ENCODE measurements around the gene MAPK8IP1.

Gene MAPK8IP1

DNA sequence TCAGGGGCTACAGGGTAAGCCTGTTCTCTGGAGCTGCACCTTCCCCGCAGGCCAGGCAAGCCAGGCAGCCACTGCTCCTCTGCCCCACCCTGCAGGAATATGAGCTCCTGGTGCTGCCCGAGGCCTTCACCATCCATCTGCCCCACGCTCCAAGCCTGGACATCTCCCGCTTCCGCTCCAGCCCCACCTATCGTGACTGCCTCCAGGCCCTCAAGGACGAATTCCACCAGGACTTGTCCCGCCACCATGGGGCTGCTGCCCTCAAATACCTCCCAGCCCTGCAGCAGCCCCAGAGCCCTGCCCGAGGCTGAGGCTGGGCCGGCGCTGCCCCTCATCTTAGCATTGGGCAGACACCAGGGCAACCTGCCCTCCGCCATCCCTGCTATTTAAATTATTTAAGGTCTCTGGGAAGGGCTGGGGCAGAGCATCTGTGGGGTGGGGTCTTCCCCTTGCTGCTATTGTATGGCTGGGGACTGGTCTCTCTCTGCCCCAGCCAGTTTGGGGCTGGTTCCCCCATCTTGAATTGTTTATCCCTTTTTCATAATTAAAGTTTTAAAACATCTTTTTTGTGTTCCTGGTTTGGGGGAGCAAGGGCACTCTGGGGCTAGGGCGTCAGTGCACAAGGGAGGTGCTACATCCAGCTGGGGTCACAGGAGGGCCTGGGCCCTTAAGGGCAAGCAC is 43.2 kb downstream of the MAPK8IP1 start:
- TF ChIP-seq, protein P1, sequence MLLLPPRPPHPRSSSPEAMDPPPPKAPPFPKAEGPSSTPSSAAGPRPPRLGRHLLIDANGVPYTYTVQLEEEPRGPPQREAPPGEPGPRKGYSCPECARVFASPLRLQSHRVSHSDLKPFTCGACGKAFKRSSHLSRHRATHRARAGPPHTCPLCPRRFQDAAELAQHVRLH (tag by site-specific recombination; IDR thresholded peaks at IDR 0.05): no peak
- no peak for TF ChIP-seq ZNF214 (tag by site-specific recombination; IDR thresholded peaks at IDR 0.05; ENCODE audit: borderline replicate concordance)
- TF ChIP-seq, protein P2, sequence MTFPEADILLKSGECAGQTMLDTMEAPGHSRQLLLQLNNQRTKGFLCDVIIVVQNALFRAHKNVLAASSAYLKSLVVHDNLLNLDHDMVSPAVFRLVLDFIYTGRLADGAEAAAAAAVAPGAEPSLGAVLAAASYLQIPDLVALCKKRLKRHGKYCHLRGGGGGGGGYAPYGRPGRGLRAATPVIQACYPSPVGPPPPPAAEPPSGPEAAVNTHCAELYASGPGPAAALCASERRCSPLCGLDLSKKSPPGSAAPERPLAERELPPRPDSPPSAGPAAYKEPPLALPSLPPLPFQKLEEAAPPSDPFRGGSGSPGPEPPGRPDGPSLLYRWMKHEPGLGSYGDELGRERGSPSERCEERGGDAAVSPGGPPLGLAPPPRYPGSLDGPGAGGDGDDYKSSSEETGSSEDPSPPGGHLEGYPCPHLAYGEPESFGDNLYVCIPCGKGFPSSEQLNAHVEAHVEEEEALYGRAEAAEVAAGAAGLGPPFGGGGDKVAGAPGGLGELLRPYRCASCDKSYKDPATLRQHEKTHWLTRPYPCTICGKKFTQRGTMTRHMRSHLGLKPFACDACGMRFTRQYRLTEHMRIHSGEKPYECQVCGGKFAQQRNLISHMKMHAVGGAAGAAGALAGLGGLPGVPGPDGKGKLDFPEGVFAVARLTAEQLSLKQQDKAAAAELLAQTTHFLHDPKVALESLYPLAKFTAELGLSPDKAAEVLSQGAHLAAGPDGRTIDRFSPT (tag by site-specific recombination; IDR thresholded peaks at IDR 0.05): no peak
- TF ChIP-seq ZNF24 (tag by site-specific recombination; IDR thresholded peaks at IDR 0.05): no peak
- no peak for TF ChIP-seq ZNF221 (tag by site-specific recombination; IDR thresholded peaks at IDR 0.05; ENCODE audit: borderline replicate concordance)
- TF ChIP-seq ZNF391 (tag by site-specific recombination; IDR thresholded peaks at IDR 0.05; ENCODE audit: borderline replicate concordance, low read depth): no peak
- H3K36me3 ChIP-seq (ENCODE audit: control insufficient read depth in 2 of 2, insufficient read depth in 1 of 2, low read length in 2 of 2): peaks cover 0 to 30% of the 10 kb centered on the region in 2 experiments; a peak in 1 of 3 replicates
- H3K4me3 ChIP-seq (ENCODE audit: low read depth, low read length): no peak overlapping the region
- H3K9me3 ChIP-seq (ENCODE audit: control insufficient read depth, insufficient read depth, low read depth, low read length): no peaks in the 10 kb centered on the region
- no peak overlapping the region for H3K27ac ChIP-seq (ENCODE audit: extremely low read depth, low read depth, low read length)
- no peaks in the 10 kb centered on the region for H3K4me1 ChIP-seq (ENCODE audit: control insufficient read depth, insufficient read depth, low read length)
- ChIA-PET POLR2A (interaction anchor here (0.6 to 0.9 kb wide), 2 partner anchors 11 to 57 kb away, joined by 3 read pairs; no protein-coding TSS in a partner anchor), CTCF (interaction anchor here (0.7 to 2.4 kb wide), 3 partner anchors 36 to 171 kb away, joined by 3 to 7 read pairs (median 5); no protein-coding TSS in a partner anchor)

DNA sequence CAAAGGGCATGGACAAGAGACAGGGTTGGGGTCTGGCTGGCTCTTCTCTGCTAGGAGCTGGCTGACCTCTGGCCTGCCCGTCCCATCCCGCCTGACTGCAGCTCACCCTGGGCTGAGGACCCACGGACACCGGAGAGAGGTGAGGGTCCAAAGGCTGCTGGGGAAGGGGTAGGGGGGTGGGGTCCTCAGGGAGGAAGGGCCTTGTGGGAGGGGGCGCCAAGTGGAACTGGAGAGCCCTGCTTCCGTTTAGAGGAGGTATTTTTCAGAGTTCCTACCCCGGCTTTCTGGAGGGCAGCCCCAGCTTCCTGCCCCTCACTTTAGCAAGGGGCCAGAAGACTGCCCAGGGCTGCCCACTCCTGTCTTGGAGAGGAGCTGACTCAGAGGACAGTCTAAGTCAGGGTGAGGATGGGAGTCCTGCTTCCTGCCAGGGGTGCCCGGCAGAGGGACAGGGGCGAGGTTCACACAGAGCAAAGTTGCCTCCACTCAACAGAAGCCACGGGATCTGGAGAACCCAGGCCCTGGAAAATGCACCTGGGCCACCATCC is 44.1 kb downstream of the MAPK8IP1 start:
- TF ChIP-seq ZBTB17 (tag by site-specific recombination; IDR thresholded peaks at IDR 0.05) (no peak), ZNF777 (tag by site-specific recombination; IDR thresholded peaks at IDR 0.05; ENCODE audit: borderline replicate concordance) (no peak), ZNF792 (tag by site-specific recombination; IDR thresholded peaks at IDR 0.05) (no peak), ZIC2 (tag by site-specific recombination; IDR thresholded peaks at IDR 0.05) (no peak), ZNF416 (tag by site-specific recombination; IDR thresholded peaks at IDR 0.05) (no peak), ZNF132 (tag by site-specific recombination; IDR thresholded peaks at IDR 0.05; ENCODE audit: borderline replicate concordance) (no peak), ZNF37A (tag by site-specific recombination; IDR thresholded peaks at IDR 0.05) (no peak), ZNF555 (tag by site-specific recombination; conservative IDR thresholded peaks at IDR 0.05) (no peak)
- TF ChIP-seq, protein P2 (tag by site-specific recombination; IDR thresholded peaks at IDR 0.05): no peak
- TF ChIP-seq, protein P3, sequence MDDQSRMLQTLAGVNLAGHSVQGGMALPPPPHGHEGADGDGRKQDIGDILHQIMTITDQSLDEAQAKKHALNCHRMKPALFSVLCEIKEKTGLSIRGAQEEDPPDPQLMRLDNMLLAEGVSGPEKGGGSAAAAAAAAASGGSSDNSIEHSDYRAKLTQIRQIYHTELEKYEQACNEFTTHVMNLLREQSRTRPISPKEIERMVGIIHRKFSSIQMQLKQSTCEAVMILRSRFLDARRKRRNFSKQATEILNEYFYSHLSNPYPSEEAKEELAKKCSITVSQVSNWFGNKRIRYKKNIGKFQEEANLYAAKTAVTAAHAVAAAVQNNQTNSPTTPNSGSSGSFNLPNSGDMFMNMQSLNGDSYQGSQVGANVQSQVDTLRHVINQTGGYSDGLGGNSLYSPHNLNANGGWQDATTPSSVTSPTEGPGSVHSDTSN (CRISPR knock-in tag; IDR thresholded peaks at IDR 0.05): no peak
- no peak overlapping the region for H3K4me3 ChIP-seq (ENCODE audit: low read depth, low read length)
- H3K27ac ChIP-seq (ENCODE audit: extremely low read depth, low read depth, low read length): no peak overlapping the region
- H3K4me1 ChIP-seq (ENCODE audit: control insufficient read depth, insufficient read depth, low read length): no peaks in the 10 kb centered on the region
- H3K9me3 ChIP-seq (ENCODE audit: control insufficient read depth, insufficient read depth, low read depth, low read length): no peaks in the 10 kb centered on the region
- CTCF ChIA-PET: interaction anchor here (0.7 to 2.6 kb wide), 3 partner anchors 36 to 714 kb away, joined by 3 to 11 read pairs (median 9); no protein-coding TSS in a partner anchor
- peaks cover 0 to 39% of the 10 kb centered on the region in 2 experiments; a peak in 1 of 3 replicates for H3K36me3 ChIP-seq (ENCODE audit: control insufficient read depth in 2 of 2, insufficient read depth in 1 of 2, low read length in 2 of 2)
- POLR2A ChIA-PET: no interaction called here

All from HEK293 (cell line).